HL-60/S4 (cell line): ENCODE results near the gene ELAVL1.

Experiments
- in situ Hi-C: fragments of 300-500 bp; cut with MboI; formaldehyde crosslinking; loops from 2 replicates; pipeline ENCODE4 v1.14.3; 2022; ENCODE audit warnings: low sequenced_read_pairs

The ELAVL1 gene

GRCh38 chr19:8022275-8022674, 16.8 kb upstream of the ELAVL1 start:
- in situ Hi-C loops: no loop called here

- in situ Hi-C loops: no loop called here
These were observed 15.9 kb upstream of the ELAVL1 start for GRCh38 chr19:8021374-8021773.

GRCh38 chr19:8020681-8021080, 15.2 kb upstream of the ELAVL1 start:
- in situ Hi-C loops: no loop called here

- in situ Hi-C loops: no loop called here
These were observed 12.4 kb upstream of the ELAVL1 start for GRCh38 chr19:8017808-8018207.

- in situ Hi-C loops: no loop called here
These were observed 523 bp downstream of the ELAVL1 start for GRCh38 chr19:8004723-8005513.

GRCh38 chr19:8004001-8004400, 1.4 kb downstream of the ELAVL1 start:
- in situ Hi-C loops: no loop called here

- in situ Hi-C loops: no loop called here
These were observed 3.2 kb downstream of the ELAVL1 start for GRCh38 chr19:8001995-8002849.

- in situ Hi-C loops: no loop called here
These were observed 3.8 kb downstream of the ELAVL1 start for GRCh38 chr19:8001651-8001994.

- in situ Hi-C loops: no loop called here
These were observed 5.0 kb downstream of the ELAVL1 start for GRCh38 chr19:8000298-8001038.

- in situ Hi-C loops: no loop called here
These were observed 6.1 kb downstream of the ELAVL1 start for GRCh38 chr19:7999376-7999775.

- in situ Hi-C loops: no loop called here
These were observed 7.5 kb downstream of the ELAVL1 start for GRCh38 chr19:7997809-7998480.

- in situ Hi-C loops: no loop called here
These were observed 8.6 kb downstream of the ELAVL1 start for GRCh38 chr19:7996883-7997282.

GRCh38 chr19:7995810-7996158, 9.7 kb downstream of the ELAVL1 start:
- in situ Hi-C loops: no loop called here

GRCh38 chr19:7994928-7995809, 10.3 kb downstream of the ELAVL1 start:
- in situ Hi-C loops: no loop called here

- in situ Hi-C loops: no loop called here
These were observed 11.3 kb downstream of the ELAVL1 start for GRCh38 chr19:7994114-7994513.

- in situ Hi-C loops: no loop called here
These were observed 11.9 kb downstream of the ELAVL1 start for GRCh38 chr19:7993560-7993959.

- in situ Hi-C loops: no loop called here
These were observed 12.9 kb downstream of the ELAVL1 start for GRCh38 chr19:7992575-7992974.

- in situ Hi-C loops: no loop called here
These were observed 16.3 kb downstream of the ELAVL1 start for GRCh38 chr19:7989071-7989575.

GRCh38 chr19:7988307-7988706, 17.1 kb downstream of the ELAVL1 start:
- in situ Hi-C loops: no loop called here
